Naive thymus-derived CD4-positive, alpha-beta T cell (primary cell): Measurements from ENCODE around the gene RFX1. TPM values are rescaled to one million over a fixed set of nuclear protein-coding genes. Genes with fewer than 3 reads are reported as not detected.
"Not testable (repeated sequence)": the region's sequence is repeated elsewhere in the genome, so short reads cannot be mapped to it uniquely, and the experiment has no call there.

Source experiments
- ATAC-seq: fragments of 150-1000 bp; cut with Tn5 transposase; 2 replicates; pipeline ENCODE4 v1.10.0; 2021; ENCODE audit warnings: mild to moderate bottlenecking, moderate library complexity
- CTCF ChIA-PET: fragments of 350-600 bp; sonication (Branson Sonifier 250); formaldehyde crosslinking; loops from one replicate; lab custom pipeline; 2021; ENCODE audit warnings: antibody characterized with exemption; lab: Charles Lee
- POLR2A ChIA-PET: fragments of 350-600 bp; sonication (Branson Sonifier 250); formaldehyde crosslinking; loops from one replicate; lab custom pipeline; 2021; ENCODE audit warnings: antibody characterized with exemption, inconsistent platforms; lab: Charles Lee
- DNase-seq, 9 donors: peaks; one replicate each; pipeline versions ENCODE4 v3.0.0 to v3.0.0-alpha.2; 2020 to 2022; ENCODE audit warnings: mixed read lengths in 1 of 9
- H3K27ac ChIP-seq: one replicate; pipeline ENCODE4 v1.7.0; 2013; ENCODE audit warnings: mild to moderate bottlenecking, low read depth, low read length, moderate library complexity
- H3K27me3 ChIP-seq, 2 donors: one replicate each; pipeline ENCODE4 v1.7.0; 2013; ENCODE audit warnings: low read length in 2 of 2, mild to moderate bottlenecking in 2 of 2, moderate library complexity in 2 of 2; ENCODE audit not compliant: control insufficient read depth in 2 of 2, insufficient read depth in 2 of 2
- H3K36me3 ChIP-seq, 3 experiments: 1 replicate in 2 of 3; 2 replicates in 1 of 3; pipeline ENCODE4 v1.7.0; 2013; ENCODE audit warnings: low read length in 3 of 3, mild to moderate bottlenecking in 3 of 3, moderate library complexity in 1 of 3; ENCODE audit not compliant: insufficient read depth in 3 of 3, control insufficient read depth in 2 of 3
- H3K4me1 ChIP-seq, 2 donors: one replicate each; pipeline ENCODE4 v1.7.0; 2013; ENCODE audit warnings: low read length in 2 of 2, mild to moderate bottlenecking in 2 of 2, moderate library complexity in 1 of 2; ENCODE audit not compliant: control insufficient read depth in 2 of 2, insufficient read depth in 2 of 2
- H3K4me3 ChIP-seq: 2 replicates; pipeline ENCODE4 v1.7.0; 2013; ENCODE audit warnings: mild to moderate bottlenecking, low read length
- H3K9me3 ChIP-seq, 3 experiments: 1 replicate in 2 of 3; 2 replicates in 1 of 3; pipeline ENCODE4 v1.7.0; 2013; ENCODE audit warnings: low read length in 3 of 3; ENCODE audit not compliant: control insufficient read depth in 2 of 3
- H3K27ac Mint-ChIP-seq, 9 donors: one replicate each; pipeline ENCODE4 v1.8.0; 2020 to 2022; ENCODE audit warnings: mixed read lengths in 9 of 9, mild to moderate bottlenecking in 8 of 9, moderate library complexity in 5 of 9, inconsistent platforms in 2 of 9
- H3K27me3 Mint-ChIP-seq, 5 donors: one replicate each; pipeline ENCODE4 v1.8.0; 2021 to 2022; ENCODE audit warnings: mixed read lengths in 5 of 5, mild to moderate bottlenecking in 1 of 5
- H3K36me3 Mint-ChIP-seq, 5 donors: one replicate each; pipeline ENCODE4 v1.8.0; 2020 to 2022; ENCODE audit warnings: mixed read lengths in 5 of 5, mild to moderate bottlenecking in 3 of 5, inconsistent platforms in 1 of 5
- H3K4me1 Mint-ChIP-seq, 7 donors: one replicate each; pipeline ENCODE4 v1.8.0; 2020 to 2022; ENCODE audit warnings: mixed read lengths in 7 of 7, mild to moderate bottlenecking in 3 of 7, inconsistent platforms in 1 of 7
- H3K4me3 Mint-ChIP-seq, 10 donors: one replicate each; pipeline ENCODE4 v1.8.0; 2020 to 2022; ENCODE audit warnings: mild to moderate bottlenecking in 10 of 10, mixed read lengths in 10 of 10, moderate library complexity in 6 of 10, inconsistent platforms in 2 of 10
- H3K9me3 Mint-ChIP-seq, 11 donors: one replicate each; pipeline ENCODE4 v1.8.0; 2020 to 2022; ENCODE audit warnings: mixed read lengths in 11 of 11, mild to moderate bottlenecking in 4 of 11, inconsistent platforms in 1 of 11, moderate library complexity in 1 of 11
- intact Hi-C, 2 donors: fragments of 100-400 bp; cut with micrococcal nuclease; formaldehyde crosslinking; loops; one replicate each; pipeline ENCODE4 v1.15.1; 2023
- polyA plus RNA-seq, 2 donors: library from polyadenylated mRNA; unstranded; fragments of 300-500 nt; fragmentation: Illumina TruSeq; gene quantifications; one replicate each; pipeline ENCODE4 v1.2.3, GENCODE V29; 2021
- total RNA-seq, 6 experiments: library from RNA in 5 of 6; stranded (reverse) in 5 of 6; gene quantifications; 1 replicate in 5 of 6; 2 replicates in 1 of 6; pipeline ENCODE4 v1.2.3 and lab custom pipeline; 2021 to 2026

Gene RFX1
- total and polyA plus RNA-seq, 7 experiments from 2014 or later: 1.0 to 23.5 (median 17.6) TPM

DNA sequence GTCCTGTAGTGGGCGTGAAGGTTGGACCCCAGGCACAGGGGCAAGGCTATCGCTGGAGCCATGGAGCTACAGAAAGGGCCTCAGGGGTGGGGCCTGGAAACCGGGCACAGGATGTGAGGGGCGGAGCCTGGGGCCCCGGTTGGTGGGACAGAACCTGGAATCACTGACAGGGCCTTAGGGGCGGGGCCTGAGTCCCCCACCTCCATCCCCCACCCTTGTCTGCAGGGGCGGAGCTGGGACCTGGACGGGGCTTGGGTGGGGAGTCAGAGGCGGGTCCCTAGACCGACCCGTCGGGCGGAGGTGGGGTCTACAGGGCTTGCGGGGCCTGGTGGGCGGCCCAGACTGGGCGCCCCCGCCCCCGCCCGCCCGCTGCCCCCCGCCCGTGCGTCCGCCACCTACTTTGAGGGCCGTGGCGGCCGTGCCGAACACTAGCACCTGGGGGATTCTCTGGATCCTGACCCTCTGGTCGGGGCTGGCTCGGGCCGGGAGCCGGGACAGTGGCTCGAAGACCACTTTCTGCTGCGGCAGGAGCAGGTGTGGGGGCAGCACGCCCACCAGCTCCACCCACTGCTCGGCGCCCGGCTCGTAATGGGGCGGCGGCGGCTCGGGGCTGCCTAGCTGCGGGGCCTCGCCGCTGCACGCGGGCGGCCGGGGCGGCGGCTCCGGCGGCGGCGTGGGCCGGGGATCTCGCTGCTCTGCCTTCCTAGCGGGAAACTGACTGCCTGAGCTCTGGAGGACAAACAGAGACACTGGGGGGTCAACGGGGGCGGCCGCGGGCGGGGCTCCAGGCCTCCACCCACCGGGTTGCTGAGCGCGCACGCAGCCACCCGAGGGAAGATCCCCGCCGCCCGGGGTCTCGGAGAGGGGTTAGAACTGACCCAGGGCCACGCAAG lies 27.5 kb downstream of the RFX1 start:
- no peaks in the 10 kb centered on the region for H3K27me3 Mint-ChIP-seq
- Histone ChIP-seq H3K9me3 (no peaks in the 10 kb centered on the region), H3K36me3 (peaks cover 0 to 3% (median 0%) of the 10 kb centered on the region in 3 experiments), H3K27ac (peak overlapping the region; percentile 62), H3K4me3 (peak overlapping the region; percentile 13), H3K27me3 (no peaks in the 10 kb centered on the region), H3K4me1 (peaks cover 0 to 32% of the 10 kb centered on the region in 2 donors)
- H3K4me1 Mint-ChIP-seq: peaks cover 14 to 49% (median 29%) of the 10 kb centered on the region in 7 donors
- ATAC-seq: peak; percentile 42
- ChIA-PET CTCF (no interaction called here), POLR2A (interaction anchor here (0.5 to 2.6 kb wide), 9 partner anchors 10 to 545 kb away, joined by 3 to 14 read pairs (median 3); partner anchors contain the start of gene IL27RA)
- intact Hi-C loops: no loop called here
- H3K4me3 Mint-ChIP-seq: peak overlapping the region in 6 of 10 donors; percentile 18 to 70 (median 40)
- peak in 2 of 9 donors; percentile 19 to 25 for DNase-seq
- H3K9me3 Mint-ChIP-seq: no peaks in the 10 kb centered on the region
- H3K27ac Mint-ChIP-seq: peak overlapping the region in 4 of 9 donors; percentile 34 to 62 (median 44)
- H3K36me3 Mint-ChIP-seq: peaks cover 0 to 10% (median 7%) of the 10 kb centered on the region in 5 donors

DNA sequence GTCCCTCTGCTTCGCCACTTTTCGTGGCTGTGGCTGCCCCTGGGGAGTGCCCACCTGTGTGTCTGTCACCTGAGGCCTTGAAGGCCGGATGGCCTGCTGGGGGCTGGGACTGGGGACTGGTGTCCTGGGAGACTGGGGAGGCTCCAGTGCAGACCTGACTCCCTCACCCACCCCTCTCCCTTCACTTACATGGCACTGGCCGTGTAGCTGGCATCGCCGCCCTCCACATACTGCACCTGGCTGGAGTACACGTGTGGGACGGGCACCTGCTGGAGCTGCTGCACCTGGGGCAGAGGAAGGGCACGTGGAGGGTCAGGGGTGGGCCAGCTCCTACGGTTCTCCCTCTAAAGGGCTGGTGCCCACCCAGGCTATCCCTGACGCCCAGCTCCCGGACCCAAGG lies 28.3 kb downstream of the RFX1 start:
- H3K9me3 Mint-ChIP-seq: no peaks in the 10 kb centered on the region
- ChIA-PET CTCF (interaction anchor here (1.1 kb wide), 1 partner anchor 17 kb away, joined by 4 read pairs; no protein-coding TSS in a partner anchor), POLR2A (interaction anchor here (1.4 to 2.6 kb wide), 3 partner anchors 10 to 54 kb away, joined by 5 to 14 read pairs (median 12); partner anchors contain the start of gene IL27RA)
- H3K27me3 Mint-ChIP-seq: no peaks in the 10 kb centered on the region
- peaks cover 0 to 24% of the 10 kb centered on the region in 2 donors for H3K4me1 ChIP-seq
- no peaks in the 10 kb centered on the region for H3K27me3 ChIP-seq
- H3K4me1 Mint-ChIP-seq: peaks cover 14 to 49% (median 22%) of the 10 kb centered on the region in 7 donors
- H3K27ac ChIP-seq: peak overlapping the region; percentile 62
- peak overlapping the region in 5 of 10 donors; percentile 13 to 70 (median 35) for H3K4me3 Mint-ChIP-seq
- no peak for ATAC-seq
- H3K36me3 Mint-ChIP-seq: peaks cover 0 to 13% (median 7%) of the 10 kb centered on the region in 5 donors
- H3K4me3 ChIP-seq: no peak overlapping the region
- peak overlapping the region in 4 of 9 donors; percentile 34 to 62 (median 46) for H3K27ac Mint-ChIP-seq
- intact Hi-C loops: no loop called here
- H3K9me3 ChIP-seq: no peaks in the 10 kb centered on the region
- DNase-seq: no peak
- peaks cover 0 to 7% (median 0%) of the 10 kb centered on the region in 3 experiments for H3K36me3 ChIP-seq

DNA sequence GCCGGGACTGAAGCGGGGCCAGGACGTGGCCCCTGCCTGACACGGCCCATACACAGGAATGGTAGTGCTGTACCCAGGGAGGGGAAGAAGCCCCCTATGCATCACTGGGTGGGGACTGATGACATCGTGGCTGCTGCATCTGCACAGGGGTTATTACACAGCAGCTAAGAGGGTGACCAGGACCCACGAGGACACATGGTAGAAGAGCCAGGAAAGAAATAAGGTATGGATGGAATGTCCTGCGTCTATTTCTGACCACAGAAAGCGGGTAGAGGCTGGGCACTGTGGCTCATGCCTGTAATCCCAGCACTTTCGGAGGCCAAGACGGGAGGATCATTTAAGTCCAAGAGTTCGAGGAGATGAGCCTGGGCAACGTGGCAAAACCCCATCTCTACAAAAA lies 29.7 kb downstream of the RFX1 start:
- Histone ChIP-seq H3K9me3 (no peaks in the 10 kb centered on the region), H3K27me3 (no peaks in the 10 kb centered on the region), H3K4me1 (peaks cover 0 to 19% of the 10 kb centered on the region in 2 donors), H3K4me3 (no peak overlapping the region), H3K36me3 (peaks cover 0 to 15% (median 0%) of the 10 kb centered on the region in 3 experiments), H3K27ac (no peak overlapping the region)
- Mint-ChIP-seq H3K4me1 (peaks cover 9 to 36% (median 14%) of the 10 kb centered on the region in 7 donors), H3K27me3 (no peaks in the 10 kb centered on the region), H3K9me3 (no peaks in the 10 kb centered on the region), H3K4me3 (peak overlapping the region in 2 of 10 donors; percentile 32 to 68), H3K36me3 (peaks cover 0 to 13% (median 7%) of the 10 kb centered on the region in 5 donors), H3K27ac (peak overlapping the region in 3 of 9 donors; percentile 47 to 82 (median 78))
- ATAC-seq (no peak), DNase-seq (no peak)
- intact Hi-C loops: no loop called here
- POLR2A ChIA-PET: interaction anchor here (1.5 kb wide), 1 partner anchor 9 kb away, joined by 4 read pairs; no protein-coding TSS in a partner anchor
- CTCF ChIA-PET: interaction anchor here (1.0 kb wide), 2 partner anchors 9 to 19 kb away, joined by 3 to 5 read pairs; no protein-coding TSS in a partner anchor

DNA sequence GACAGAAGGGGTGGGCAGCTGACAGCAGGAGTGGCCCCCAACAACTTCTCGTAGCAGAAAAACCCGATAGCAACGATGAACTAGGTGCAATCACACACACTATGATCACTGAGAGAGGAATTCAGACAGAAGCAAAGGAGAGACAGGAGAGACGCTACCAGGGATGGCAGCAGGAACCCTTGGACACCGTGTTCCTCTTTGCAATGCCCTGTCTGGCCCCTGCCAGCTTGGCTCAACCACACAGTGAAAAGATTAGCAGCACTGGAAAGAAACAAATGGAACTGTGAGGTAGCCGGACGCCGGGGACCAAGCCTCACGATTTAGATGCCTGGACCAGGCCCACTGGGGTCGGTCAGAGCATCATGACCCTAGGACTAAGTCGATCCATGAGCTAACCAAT lies 30.2 kb downstream of the RFX1 start:
- peaks cover 9 to 34% (median 14%) of the 10 kb centered on the region in 7 donors for H3K4me1 Mint-ChIP-seq
- no peak for DNase-seq
- peaks cover 0 to 13% (median 7%) of the 10 kb centered on the region in 5 donors for H3K36me3 Mint-ChIP-seq
- H3K36me3 ChIP-seq: peaks cover 0 to 20% (median 0%) of the 10 kb centered on the region in 3 experiments
- no peaks in the 10 kb centered on the region for H3K9me3 Mint-ChIP-seq
- ChIA-PET POLR2A (interaction anchor here (1.5 to 4.1 kb wide), 2 partner anchors 9 to 56 kb away, joined by 4 to 18 read pairs; partner anchors contain the start of gene IL27RA), CTCF (interaction anchor here (1.0 kb wide), 1 partner anchor 19 kb away, joined by 3 read pairs; no protein-coding TSS in a partner anchor)
- no peaks in the 10 kb centered on the region for H3K27me3 Mint-ChIP-seq
- peaks cover 0 to 19% of the 10 kb centered on the region in 2 donors for H3K4me1 ChIP-seq
- no peaks in the 10 kb centered on the region for H3K27me3 ChIP-seq
- intact Hi-C loops: no loop called here
- no peak overlapping the region for H3K27ac ChIP-seq
- H3K4me3 Mint-ChIP-seq: no peak overlapping the region
- peak overlapping the region in 5 of 9 donors; percentile 17 to 78 (median 47) for H3K27ac Mint-ChIP-seq
- no peak for ATAC-seq
- H3K4me3 ChIP-seq: no peak overlapping the region
- H3K9me3 ChIP-seq: no peaks in the 10 kb centered on the region

DNA sequence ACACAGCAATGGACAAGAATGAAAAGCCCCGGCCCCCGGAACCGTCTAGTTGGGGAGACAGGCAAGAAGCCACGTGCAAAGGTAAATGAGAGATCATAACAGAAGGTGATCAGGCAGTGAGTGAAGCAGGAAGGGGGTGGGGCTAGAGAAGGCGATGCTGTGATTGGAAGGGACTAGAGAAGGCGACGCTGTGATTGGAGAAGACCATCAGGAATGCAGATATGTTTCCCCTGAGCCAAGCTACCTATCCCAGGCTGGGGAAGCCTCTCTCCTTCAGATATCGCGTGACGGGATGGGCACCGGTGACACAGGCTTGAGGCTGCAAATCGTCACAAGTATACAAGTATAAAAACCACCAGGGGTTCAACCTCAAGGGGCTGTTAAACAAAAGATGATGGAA lies 32.0 kb downstream of the RFX1 start:
- Histone ChIP-seq H3K36me3 (peaks cover 0 to 30% (median 0%) of the 10 kb centered on the region in 3 experiments), H3K4me3 (no peak overlapping the region), H3K27me3 (no peaks in the 10 kb centered on the region), H3K27ac (peak overlapping the region; percentile 5), H3K9me3 (no peaks in the 10 kb centered on the region), H3K4me1 (peaks cover 0 to 11% of the 10 kb centered on the region in 2 donors)
- Mint-ChIP-seq H3K36me3 (peaks cover 0 to 15% (median 7%) of the 10 kb centered on the region in 5 donors), H3K27me3 (no peaks in the 10 kb centered on the region), H3K27ac (peak overlapping the region in 8 of 9 donors; percentile 60 to 91 (median 78)), H3K4me1 (peaks cover 9 to 28% (median 12%) of the 10 kb centered on the region in 7 donors), H3K4me3 (peak overlapping the region in 8 of 10 donors; percentile 3 to 60 (median 20)), H3K9me3 (no peaks in the 10 kb centered on the region)
- CTCF ChIA-PET: no interaction called here
- POLR2A ChIA-PET: interaction anchor here (0.8 to 4.1 kb wide), 4 partner anchors 12 to 58 kb away, joined by 3 to 18 read pairs (median 6); partner anchors contain the start of genes IL27RA and RFX1
- peak; percentile 85 for ATAC-seq
- DNase-seq: peak in 7 of 9 donors; percentile 61 to 69 (median 62)
- intact Hi-C loops: loop anchor here in 1 of 2 donors (1.0 kb wide), 2 partner anchors 12 to 32 kb away; partner anchors contain the start of gene RFX1

DNA sequence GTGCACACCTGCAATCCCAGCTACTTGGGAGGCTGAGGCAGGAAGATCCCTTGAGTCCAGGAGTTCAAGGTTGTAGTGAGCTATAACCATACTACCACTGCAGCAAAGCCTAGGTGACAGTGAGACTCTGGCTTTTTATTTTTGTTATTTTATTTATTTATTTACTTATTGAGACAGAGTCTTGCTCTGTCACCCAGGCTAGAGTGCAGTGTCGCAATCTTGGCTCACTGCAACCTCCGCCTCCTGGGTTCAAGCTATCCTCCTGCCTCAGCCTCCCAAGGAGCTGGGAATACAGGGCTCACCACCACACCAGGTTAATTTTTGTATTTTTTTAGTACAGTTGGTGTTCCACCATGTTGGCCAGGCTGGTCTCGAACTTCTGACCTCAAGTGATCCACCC lies 32.6 kb downstream of the RFX1 start:
- H3K36me3 Mint-ChIP-seq: peaks cover 0 to 19% (median 7%) of the 10 kb centered on the region in 5 donors
- H3K4me1 ChIP-seq, H3K9me3 Mint-ChIP-seq, H3K27me3 Mint-ChIP-seq, ATAC-seq, H3K4me3 ChIP-seq, H3K27me3 ChIP-seq, H3K9me3 ChIP-seq, DNase-seq, H3K27ac ChIP-seq, intact Hi-C loops, H3K4me3 Mint-ChIP-seq, CTCF ChIA-PET: not testable (repeated sequence)
- peaks cover 9 to 28% (median 12%) of the 10 kb centered on the region in 7 donors for H3K4me1 Mint-ChIP-seq
- POLR2A ChIA-PET: interaction anchor here (0.7 to 4.1 kb wide), 8 partner anchors 12 to 62 kb away, joined by 3 to 18 read pairs (median 4); partner anchors contain the start of genes IL27RA and RFX1
- H3K36me3 ChIP-seq: peaks cover 0 to 36% (median 0%) of the 10 kb centered on the region in 3 experiments
- peak overlapping the region in 5 of 9 donors; percentile 60 to 87 (median 81) for H3K27ac Mint-ChIP-seq
